CD4-positive, alpha-beta T cell treated with Interleukin-6 at 100 ng/mL for 8 hours (primary cell): ENCODE data around the gene MOK.
A peak's percentile ranks its signal among the peaks of the same experiment; 100 is the strongest.
"Not testable (repeated sequence)": the region's sequence is repeated elsewhere in the genome, so short reads cannot be mapped to it uniquely, and the experiment has no call there.

ENCODE experiments used
- DNase-seq: peaks from one replicate; pipeline ENCODE4 v3.0.0-alpha.2; 2020; ENCODE audit warnings: mixed read lengths, low spot score

MOK gene

DNA sequence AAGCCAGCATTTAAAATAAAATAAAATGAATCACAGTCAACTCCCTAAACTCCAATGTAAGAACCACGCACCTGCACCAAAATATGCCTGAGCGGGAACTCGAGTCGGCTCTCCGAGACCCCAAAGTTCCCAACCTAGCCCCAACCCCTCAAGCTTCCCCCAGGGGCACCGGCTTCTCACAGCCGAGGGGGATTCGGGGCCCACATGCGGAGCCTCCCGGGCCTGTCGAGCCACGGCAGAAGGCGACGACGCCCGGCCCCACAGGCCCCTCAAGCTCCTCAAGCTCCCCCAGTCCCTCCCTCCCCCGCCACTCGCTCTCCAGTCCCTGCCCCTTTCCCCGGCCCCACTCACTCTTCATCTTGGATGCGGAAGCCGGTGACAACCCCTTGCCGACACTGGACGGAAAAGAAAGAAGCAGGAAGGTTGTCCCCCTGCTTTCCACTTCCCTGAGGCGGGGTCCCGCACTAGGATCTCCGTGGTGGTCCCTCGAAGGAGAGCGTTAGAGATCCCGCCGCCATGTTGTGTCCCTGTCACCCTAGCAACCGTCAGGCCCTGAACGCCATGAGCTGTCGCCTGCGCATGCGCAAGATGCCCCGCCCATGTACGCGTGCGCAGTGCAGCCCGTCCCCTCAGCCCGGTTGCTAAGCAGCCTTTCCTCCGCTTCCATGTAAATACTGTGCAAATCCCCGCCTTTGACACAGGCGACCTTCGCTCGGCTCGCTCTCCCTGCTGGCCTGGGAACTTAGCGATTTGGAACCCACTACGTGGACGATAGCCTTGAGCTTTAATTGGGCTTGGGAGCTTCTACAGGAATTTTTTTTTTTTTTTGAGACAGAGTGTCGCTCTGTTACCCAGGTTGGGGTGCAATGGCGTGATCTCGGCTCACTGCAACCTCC is at the start of gene MOK:
TSS of gene MOK (minus strand) at position 554 of the 896 bp plus-strand sequence. CDS start at position 358, 196 bp downstream.
- peak; percentile 96 for DNase-seq

GRCh38 chr14:102353126-102353619 is 48.2 kb upstream of the MOK start:
- DNase-seq = no peak

DNA sequence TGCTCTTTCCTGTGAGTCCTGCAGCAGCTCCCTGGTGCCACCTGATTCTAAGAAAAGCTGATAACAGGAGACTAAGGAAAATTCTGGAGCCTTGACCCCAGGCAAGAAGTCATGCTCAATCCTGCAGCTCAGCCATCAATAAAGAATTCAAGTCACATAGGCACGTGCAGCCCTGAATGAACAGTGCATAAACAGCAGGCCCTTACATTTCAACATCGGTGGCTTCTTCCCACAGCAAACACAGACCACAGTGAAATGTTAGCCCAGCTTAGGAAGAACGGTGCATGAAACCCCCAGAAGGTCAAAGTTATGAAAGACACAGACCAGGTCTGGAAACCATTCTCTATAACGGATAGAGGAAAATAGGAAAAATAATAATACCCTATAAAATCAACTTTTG is 47.2 kb upstream of the MOK start:
- DNase-seq = no peak

DNA sequence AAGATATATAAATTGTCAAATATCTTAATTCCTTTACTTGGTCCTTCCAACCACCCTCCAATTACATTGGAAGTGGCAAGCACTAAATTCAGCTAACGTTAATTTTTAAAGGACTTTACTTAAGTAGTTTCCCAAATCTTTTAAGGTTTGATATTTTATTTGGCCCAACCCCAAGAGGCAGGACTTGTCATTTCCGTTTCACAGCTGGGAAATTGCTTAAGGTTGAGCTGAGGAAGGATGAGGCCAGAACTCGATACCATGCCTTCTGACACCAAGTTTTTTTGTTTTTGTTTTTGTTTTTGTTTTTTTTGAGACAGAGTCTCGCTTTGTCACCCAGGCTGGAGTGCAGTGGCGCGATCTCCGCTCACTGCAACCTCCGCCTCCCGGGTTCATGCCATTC is 46.6 kb upstream of the MOK start:
- DNase-seq = not testable (repeated sequence)

DNA sequence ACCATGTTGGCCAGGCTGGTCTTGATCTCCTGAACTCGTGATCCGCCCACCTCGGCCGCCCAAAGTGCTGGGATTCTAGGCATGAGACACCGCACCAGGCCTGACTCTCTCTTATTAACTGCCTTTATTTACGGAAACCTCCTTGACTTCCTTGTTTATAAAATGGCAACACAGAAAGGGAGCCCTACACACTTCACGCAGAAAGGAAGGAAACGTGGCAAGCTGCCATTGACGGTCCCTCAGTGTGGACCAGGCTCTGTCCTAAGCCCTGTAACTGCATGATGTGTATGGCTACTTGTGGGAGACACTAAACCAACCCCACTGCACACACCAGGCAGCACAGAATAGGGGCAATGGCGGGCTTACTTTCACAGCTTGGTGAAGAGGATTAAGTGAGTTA is 46.1 kb upstream of the MOK start:
- DNase-seq = no peak

- no peak for DNase-seq
Measured at GRCh38 chr14:102348376-102348775, 43.4 kb upstream of the MOK start.

GRCh38 chr14:102346645-102347044 is 41.7 kb upstream of the MOK start:
- no peak for DNase-seq

- no peak for DNase-seq
Measured at GRCh38 chr14:102345232-102345631, 40.3 kb upstream of the MOK start.

DNA sequence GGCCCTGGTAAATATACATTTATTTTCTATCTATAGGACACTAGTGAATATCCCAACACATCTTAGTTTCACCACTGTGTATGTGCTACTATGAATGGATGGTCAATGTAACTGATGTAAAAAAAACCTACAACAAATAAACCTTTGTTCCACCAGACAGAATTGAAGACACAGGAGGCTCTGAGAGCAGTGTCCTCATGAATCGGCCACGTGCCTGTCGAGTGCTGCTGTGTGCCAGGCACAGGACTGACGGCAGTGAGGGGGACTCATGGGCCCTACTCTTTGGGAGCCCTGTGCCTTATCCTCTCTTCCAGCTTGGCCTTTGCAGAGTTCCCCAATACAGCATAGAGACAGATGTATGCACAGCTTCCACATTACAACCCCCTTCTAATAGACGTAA is 39.5 kb upstream of the MOK start:
- DNase-seq = no peak

DNA sequence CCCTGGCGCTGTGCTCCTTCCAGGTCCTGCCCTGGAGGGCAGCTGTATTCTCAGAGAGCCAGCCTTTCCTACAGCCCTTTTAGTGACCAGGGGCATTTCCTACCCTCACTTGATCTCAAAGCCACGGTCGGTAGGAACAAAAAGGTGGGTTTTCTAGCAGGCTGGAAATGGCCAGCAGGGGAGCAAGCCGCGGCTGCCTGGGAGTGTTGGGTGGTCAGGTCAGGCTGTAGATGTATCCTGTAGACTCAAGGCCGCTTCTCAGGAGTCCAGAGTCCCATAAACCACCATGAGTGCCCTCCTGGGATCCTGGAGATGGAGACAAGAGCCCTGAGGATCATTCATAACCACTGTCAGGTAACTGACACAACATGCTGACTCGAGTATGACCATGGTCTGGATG is 39.1 kb upstream of the MOK start:
- DNase-seq = no peak

DNA sequence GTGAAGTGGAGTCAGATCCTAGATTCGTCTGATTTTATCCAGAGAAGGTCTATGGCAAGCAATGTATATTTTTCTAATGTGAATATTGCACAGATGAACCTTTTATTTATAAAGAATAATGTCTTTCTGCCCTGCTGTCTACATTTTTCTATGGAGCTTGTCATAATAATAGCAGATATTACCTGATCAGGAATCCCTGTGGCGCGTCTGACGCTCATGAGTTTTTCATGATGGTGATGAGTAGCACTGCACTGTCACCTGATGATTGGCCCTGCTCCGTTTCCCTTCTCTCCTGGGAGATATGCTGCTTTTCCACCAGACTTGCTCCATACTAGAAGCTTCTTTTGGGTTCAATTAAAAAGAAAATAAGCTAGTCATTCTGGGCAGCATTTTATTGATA is 37.3 kb upstream of the MOK start:
- DNase-seq = no peak

- DNase-seq = no peak
Measured at GRCh38 chr14:102341566-102341965, 36.6 kb upstream of the MOK start.

- DNase-seq = no peak
Measured at GRCh38 chr14:102338724-102339123, 33.8 kb upstream of the MOK start.

GRCh38 chr14:102335163-102335562 is 30.2 kb upstream of the MOK start:
- no peak for DNase-seq

DNA sequence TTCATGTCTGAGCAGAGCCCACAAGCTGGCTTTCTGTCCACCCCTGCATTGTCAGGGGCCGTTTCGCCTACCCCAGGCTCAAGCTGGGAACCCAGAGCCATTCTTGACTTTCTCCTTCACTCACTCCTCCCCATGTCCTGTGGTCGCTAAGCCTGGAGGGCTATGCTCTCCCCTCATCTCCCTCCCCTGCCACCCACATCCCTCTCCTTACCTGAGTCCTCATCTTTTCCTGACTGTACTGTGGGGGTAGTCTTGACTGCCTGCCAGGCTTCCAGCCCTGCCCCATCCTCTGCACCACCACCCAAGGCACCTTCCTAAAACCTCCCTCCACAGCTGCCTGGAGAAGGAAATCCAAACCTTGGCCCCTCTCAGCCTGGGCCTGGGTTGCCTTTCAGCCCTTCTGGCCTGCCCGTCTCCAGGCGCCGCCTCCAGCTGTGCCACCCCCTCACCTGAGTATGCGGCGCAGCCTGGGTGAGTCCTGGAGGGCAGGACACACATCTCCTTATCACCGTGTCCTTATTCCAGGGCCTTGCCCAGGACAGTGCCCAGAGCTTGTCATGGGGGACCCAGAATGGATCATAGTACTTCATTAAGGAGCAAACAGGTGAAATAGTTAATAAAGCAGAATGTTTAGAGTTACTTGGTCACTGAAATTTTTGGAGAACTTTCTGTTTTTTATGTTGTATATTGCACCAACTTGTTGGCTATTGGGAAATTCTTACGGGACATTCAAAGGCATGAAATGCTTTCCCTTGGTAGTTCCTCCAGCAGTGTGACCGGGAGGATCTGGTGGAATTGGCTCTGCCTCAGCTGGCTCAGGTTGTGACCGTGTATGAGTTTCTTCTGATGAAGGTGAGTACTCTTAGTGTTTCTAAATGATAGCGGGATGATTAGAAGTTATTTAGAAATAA is 29.1 kb upstream of the MOK start:
- no peak for DNase-seq

- no peak for DNase-seq
Measured at GRCh38 chr14:102333390-102333789, 28.4 kb upstream of the MOK start.

- no peak for DNase-seq
Measured at GRCh38 chr14:102330806-102331205, 25.8 kb upstream of the MOK start.

DNA sequence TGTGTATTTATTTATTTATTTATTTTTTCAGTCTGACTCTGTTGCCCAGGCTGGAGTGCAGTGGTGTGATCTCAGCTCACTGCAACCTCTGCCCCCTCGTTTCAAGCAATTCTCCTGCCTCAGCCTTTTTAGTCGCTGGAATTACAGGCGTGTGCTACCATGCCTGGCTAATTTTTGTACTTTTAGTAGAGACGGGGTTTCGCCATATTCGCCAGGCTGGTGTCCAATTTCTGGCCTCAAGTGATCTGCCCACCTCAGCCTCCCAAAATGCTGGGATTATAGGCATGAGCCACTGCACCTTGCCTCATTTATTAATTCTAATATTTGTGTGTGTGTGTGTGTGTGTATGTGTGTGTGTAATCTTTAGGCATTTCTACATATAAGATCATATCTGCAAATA is 24.4 kb upstream of the MOK start:
- DNase-seq = not testable (repeated sequence)

DNA sequence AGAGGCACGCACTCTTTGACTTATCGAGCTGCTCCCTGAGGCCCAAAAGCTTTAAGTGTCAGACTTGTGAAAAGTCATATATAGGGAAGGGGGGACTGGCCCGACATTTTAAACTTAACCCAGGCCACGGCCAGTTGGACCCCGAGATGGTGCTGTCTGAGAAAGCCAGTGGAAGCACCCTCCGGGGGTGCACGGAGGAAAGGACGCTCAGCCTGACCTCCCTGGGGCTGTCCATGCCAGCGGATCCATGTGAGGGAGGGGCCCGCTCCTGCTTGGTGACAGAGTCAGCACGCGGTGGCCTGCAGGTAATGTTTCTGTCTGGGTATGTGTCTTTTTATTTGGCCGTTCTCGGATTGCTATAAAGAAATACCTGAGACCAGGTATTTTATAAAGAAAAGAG is 21.6 kb upstream of the MOK start:
- no peak for DNase-seq

- no peak for DNase-seq
Measured at GRCh38 chr14:102325791-102326345, 20.9 kb upstream of the MOK start.

DNA sequence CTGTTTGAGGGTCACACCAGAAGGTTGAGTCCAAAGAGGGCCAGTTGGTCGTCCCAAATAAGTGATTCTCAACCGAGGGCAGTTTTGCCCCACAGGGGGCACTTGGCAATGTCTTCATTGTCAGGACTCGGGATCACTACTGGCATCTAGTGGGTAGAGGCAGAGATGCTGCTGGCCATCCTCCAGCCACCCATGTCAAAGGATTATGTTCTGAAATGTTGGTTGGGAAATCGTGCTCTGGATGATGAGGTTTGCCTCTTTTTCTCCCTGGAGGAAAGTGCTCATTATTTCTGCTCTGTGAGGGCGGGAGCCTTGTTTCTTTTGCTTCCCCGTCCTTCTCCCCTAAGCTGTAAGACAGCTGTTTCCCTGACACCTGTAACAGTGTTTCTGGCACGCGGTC is 18.1 kb upstream of the MOK start:
- DNase-seq = peak; percentile 14
